ENCODE data around the gene RASGRF2.

DNA sequence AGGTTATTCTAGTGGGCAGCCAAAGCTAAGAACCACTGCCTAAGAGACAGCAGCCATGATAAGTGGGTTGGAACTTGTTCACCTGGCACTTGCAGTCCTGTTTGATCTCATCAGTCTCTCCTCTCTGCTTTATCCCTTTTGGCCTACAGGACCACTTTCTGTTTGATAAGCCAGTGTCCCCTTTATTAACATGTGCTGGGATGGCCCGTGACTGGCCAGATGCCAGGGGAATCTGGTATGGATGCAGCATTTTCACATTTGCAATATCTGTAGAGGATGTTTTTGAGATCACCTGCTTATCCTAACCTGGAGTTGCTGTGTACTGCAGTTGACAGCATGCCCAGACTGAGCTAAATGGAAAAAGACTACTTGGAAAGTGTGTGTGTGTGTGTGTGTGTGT, 296.6 kb downstream of the RASGRF2 start:
- TF ChIP-seq CTCF (IDR thresholded peaks at IDR 0.05; ENCODE audit: insufficient read depth, low read length): no peak
- no peak for TF ChIP-seq POLR2AphosphoS5 (IDR thresholded peaks at IDR 0.05; ENCODE audit: low read depth)
- no peak for TF ChIP-seq GABPA (IDR thresholded peaks at IDR 0.05; ENCODE audit: low read depth)
- no peak for TF ChIP-seq REST (IDR thresholded peaks at IDR 0.05; ENCODE audit: insufficient replicate concordance, low read depth)
